HG02610 (cell line): ENCODE measurements around the gene DNAJB9.

Source experiments
- ATAC-seq: cut with Tn5 transposase; IDR thresholded peaks from one replicate; pipeline ENCODE4 v1.9.1; 2021; ENCODE audit warnings: mild to moderate bottlenecking, moderate library complexity; ENCODE audit not compliant: unreplicated experiment

The DNAJB9 gene

GRCh38 chr7:108604307-108605077 is 34.8 kb downstream of the DNAJB9 start:
- no peak for ATAC-seq

GRCh38 chr7:108605559-108606201 is 36.0 kb downstream of the DNAJB9 start:
- no peak for ATAC-seq

DNA sequence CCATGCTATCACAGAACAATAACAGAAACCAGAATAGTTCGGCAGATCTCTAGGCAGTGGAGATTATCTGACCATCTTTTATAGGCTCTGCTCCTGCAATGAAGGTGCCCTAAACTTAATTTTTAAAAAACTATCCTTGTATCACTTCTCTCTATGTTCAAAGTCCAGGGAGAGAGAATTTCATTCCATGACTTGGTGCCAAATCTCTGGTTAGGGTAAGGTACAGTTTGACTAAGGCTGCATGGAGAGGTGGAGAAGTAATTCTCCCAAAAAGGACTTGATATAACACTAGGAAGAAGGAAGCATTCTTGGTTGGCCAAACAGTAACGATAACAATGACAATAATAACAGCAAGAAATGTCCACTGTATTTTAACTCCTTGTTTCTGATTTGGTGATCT is 40.0 kb downstream of the DNAJB9 start:
- ATAC-seq = no peak

DNA sequence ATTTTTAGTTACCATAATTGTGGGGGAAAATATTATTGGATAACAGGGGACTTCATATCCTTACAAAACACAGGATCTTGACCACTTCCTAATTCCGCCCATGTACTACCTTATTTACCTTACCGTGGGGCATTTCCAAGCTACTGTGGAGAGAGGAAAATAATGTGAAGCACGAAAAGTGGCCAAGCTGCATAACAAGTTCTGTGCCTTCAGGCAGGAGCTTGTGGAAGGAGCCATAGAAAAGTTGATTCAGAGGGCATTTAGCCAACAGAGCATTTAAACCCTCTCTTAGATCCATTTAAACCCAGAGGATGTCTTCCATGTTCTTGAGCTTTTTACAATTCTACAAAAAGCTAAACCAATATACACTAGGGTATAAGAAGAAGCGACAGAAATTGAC is 41.6 kb downstream of the DNAJB9 start:
- no peak for ATAC-seq

DNA sequence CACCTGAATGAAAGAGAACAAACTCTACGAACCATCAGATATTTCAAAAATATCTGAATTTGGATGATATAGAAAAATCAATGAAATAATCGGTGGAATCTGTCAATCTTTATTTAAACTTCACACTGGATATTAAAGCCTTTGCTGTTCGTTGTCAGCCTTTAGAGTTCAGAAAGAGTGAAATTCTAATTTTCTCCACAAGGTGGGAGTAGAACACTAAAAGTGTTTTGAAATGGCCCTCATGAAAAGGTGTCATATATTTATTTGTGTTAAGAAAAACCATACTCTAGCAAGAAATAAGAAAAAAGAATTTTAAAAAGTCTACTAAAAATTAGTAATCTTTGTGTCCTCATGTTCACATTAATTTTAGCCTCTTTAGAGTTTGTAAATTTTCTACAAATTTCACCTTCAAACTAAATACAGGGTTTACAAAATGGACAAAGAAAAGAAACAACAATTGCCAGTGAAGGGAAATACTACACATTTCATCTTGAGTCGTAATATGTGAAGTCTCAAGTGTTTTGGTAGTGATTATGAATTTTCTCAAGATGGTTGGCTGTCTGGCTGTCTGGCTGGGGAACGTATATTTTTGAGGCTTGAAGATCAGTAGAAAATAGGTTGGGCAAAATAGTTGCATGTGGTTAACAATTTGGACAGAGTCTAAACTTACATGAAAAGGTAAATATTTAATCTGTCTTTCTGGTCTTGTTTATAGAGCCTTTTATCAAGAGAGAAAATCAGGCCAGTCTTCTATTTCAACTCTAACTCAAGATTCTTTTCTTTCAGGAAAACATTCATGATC is 43.7 kb downstream of the DNAJB9 start:
- ATAC-seq = peak; percentile 67

DNA sequence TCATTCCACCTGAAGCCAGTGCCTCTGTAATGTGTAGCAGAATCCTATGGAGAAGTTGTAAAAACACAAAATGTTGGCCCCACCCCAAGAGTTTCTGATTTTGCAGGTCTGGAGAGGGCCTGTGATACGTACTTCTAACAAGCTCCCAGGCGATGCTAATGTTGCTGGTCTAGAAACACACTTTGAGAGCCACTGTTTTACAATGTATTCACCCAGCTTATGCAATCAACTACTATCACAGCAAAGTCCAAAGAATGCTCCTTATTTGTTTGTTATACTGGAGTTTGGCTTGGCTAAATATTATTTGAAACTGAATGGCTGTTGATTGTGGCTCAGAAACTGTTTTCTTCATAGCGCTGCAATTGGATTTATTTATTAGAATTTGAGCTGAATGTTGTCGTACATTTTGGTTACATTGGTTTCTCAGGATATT is 44.3 kb downstream of the DNAJB9 start:
- ATAC-seq = no peak

DNA sequence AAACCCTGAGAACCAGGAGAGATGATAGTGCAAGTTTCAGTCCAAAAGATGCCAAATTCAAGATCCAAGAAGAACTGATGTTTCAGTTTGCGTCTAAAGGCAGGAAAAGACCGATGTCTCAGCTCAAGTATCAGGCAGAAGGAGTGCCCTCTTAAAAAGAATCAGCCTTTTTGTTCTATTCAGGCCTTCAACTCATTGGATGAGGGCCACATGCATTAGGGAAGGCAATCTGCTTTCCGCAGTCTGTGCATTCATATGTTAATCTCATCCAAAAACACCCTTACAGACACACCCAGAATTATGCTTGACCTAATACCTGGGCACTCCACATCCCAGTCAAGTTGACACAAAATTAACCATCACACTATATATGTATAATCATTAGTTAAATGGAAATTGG is 45.2 kb downstream of the DNAJB9 start:
- no peak for ATAC-seq

GRCh38 chr7:108618056-108618455 is 48.4 kb downstream of the DNAJB9 start:
- ATAC-seq = no peak

- ATAC-seq = peak; percentile 83
Observed at GRCh38 chr7:108623220-108623619, 53.5 kb downstream of the DNAJB9 start.
